IPS-15b (cell line): Measurements from ENCODE around the gene WNT2.

Experiments used
- H3K27me3 ChIP-seq: one replicate; pipeline ENCODE4 v1.6.1; 2013; ENCODE audit warnings: low read length; ENCODE audit not compliant: control insufficient read depth, insufficient read depth
- H3K36me3 ChIP-seq: one replicate; pipeline ENCODE4 v1.6.1; 2013; ENCODE audit warnings: low read length; ENCODE audit not compliant: control insufficient read depth, insufficient read depth
- H3K4me1 ChIP-seq: one replicate; pipeline ENCODE4 v1.6.1; 2013; ENCODE audit warnings: mild to moderate bottlenecking, low read length; ENCODE audit not compliant: control insufficient read depth, insufficient read depth
- H3K4me3 ChIP-seq: one replicate; pipeline ENCODE4 v1.5.1; 2013; ENCODE audit warnings: low read depth, low read length
- H3K9ac ChIP-seq: one replicate; pipeline ENCODE4 v1.6.1; 2013; ENCODE audit warnings: low read depth, mild to moderate bottlenecking, low read length
- H3K9me3 ChIP-seq: one replicate; pipeline ENCODE4 v1.6.1; 2013; ENCODE audit warnings: mild to moderate bottlenecking, low read length; ENCODE audit not compliant: control insufficient read depth, insufficient read depth

WNT2 gene

GRCh38 chr7:117322741-117323304 is at the start of gene WNT2:
Gene WNT2 (minus strand): TSS chr7:117323058. CDS start chr7:117322989, 69 bp downstream.
- Histone ChIP-seq H3K27me3 (peaks cover 94% of the 10 kb centered on the region), H3K36me3 (no peaks in the 10 kb centered on the region), H3K9ac (no peak within 1 kb of the TSS), H3K4me3 (peak within 1 kb of the TSS; percentile 71), H3K4me1 (peaks cover 2% of the 10 kb centered on the region), H3K9me3 (no peaks in the 10 kb centered on the region)

GRCh38 chr7:117372073-117372472 is 49.2 kb upstream of the WNT2 start:
- Histone ChIP-seq H3K36me3 (no peaks in the 10 kb centered on the region), H3K4me1 (no peaks in the 10 kb centered on the region), H3K4me3 (no peak overlapping the region), H3K9me3 (no peaks in the 10 kb centered on the region), H3K27me3 (no peaks in the 10 kb centered on the region), H3K9ac (no peak overlapping the region)

GRCh38 chr7:117364339-117365080 is 41.7 kb upstream of the WNT2 start:
- Histone ChIP-seq H3K9ac (no peak overlapping the region), H3K4me1 (no peaks in the 10 kb centered on the region), H3K36me3 (no peaks in the 10 kb centered on the region), H3K27me3 (no peaks in the 10 kb centered on the region), H3K9me3 (no peaks in the 10 kb centered on the region), H3K4me3 (no peak overlapping the region)

- H3K4me1 ChIP-seq, result no peaks in the 10 kb centered on the region
- H3K36me3 ChIP-seq, result no peaks in the 10 kb centered on the region
- no peaks in the 10 kb centered on the region for H3K27me3 ChIP-seq
- H3K4me3 ChIP-seq, result no peak overlapping the region
- no peaks in the 10 kb centered on the region for H3K9me3 ChIP-seq
- H3K9ac ChIP-seq, result no peak overlapping the region
Observed at GRCh38 chr7:117362294-117362888, 39.5 kb upstream of the WNT2 start.

- H3K9ac ChIP-seq, result no peak overlapping the region
- no peaks in the 10 kb centered on the region for H3K36me3 ChIP-seq
- H3K9me3 ChIP-seq, result no peaks in the 10 kb centered on the region
- H3K4me1 ChIP-seq, result no peaks in the 10 kb centered on the region
- H3K27me3 ChIP-seq, result no peaks in the 10 kb centered on the region
- no peak overlapping the region for H3K4me3 ChIP-seq
Observed at GRCh38 chr7:117350027-117350426, 27.2 kb upstream of the WNT2 start.

GRCh38 chr7:117349570-117349969 is 26.7 kb upstream of the WNT2 start:
- no peaks in the 10 kb centered on the region for H3K9me3 ChIP-seq
- no peaks in the 10 kb centered on the region for H3K4me1 ChIP-seq
- H3K4me3 ChIP-seq, result no peak overlapping the region
- no peak overlapping the region for H3K9ac ChIP-seq
- no peaks in the 10 kb centered on the region for H3K36me3 ChIP-seq
- H3K27me3 ChIP-seq, result no peaks in the 10 kb centered on the region

GRCh38 chr7:117347962-117348672 is 25.3 kb upstream of the WNT2 start:
- no peak overlapping the region for H3K9ac ChIP-seq
- H3K27me3 ChIP-seq, result no peaks in the 10 kb centered on the region
- H3K36me3 ChIP-seq, result no peaks in the 10 kb centered on the region
- no peaks in the 10 kb centered on the region for H3K9me3 ChIP-seq
- no peak overlapping the region for H3K4me3 ChIP-seq
- H3K4me1 ChIP-seq, result no peaks in the 10 kb centered on the region

GRCh38 chr7:117347480-117347879 is 24.6 kb upstream of the WNT2 start:
- Histone ChIP-seq H3K9ac (no peak overlapping the region), H3K4me1 (no peaks in the 10 kb centered on the region), H3K4me3 (no peak overlapping the region), H3K9me3 (no peaks in the 10 kb centered on the region), H3K27me3 (no peaks in the 10 kb centered on the region), H3K36me3 (no peaks in the 10 kb centered on the region)

GRCh38 chr7:117346161-117346560 is 23.3 kb upstream of the WNT2 start:
- H3K27me3 ChIP-seq, result no peaks in the 10 kb centered on the region
- no peak overlapping the region for H3K9ac ChIP-seq
- H3K4me3 ChIP-seq, result no peak overlapping the region
- no peaks in the 10 kb centered on the region for H3K9me3 ChIP-seq
- no peaks in the 10 kb centered on the region for H3K36me3 ChIP-seq
- H3K4me1 ChIP-seq, result no peaks in the 10 kb centered on the region

GRCh38 chr7:117338020-117338419 is 15.2 kb upstream of the WNT2 start:
- no peaks in the 10 kb centered on the region for H3K36me3 ChIP-seq
- no peak overlapping the region for H3K4me3 ChIP-seq
- no peak overlapping the region for H3K9ac ChIP-seq
- no peaks in the 10 kb centered on the region for H3K4me1 ChIP-seq
- no peaks in the 10 kb centered on the region for H3K9me3 ChIP-seq
- no peaks in the 10 kb centered on the region for H3K27me3 ChIP-seq

GRCh38 chr7:117333168-117333567 is 10.3 kb upstream of the WNT2 start:
- no peaks in the 10 kb centered on the region for H3K36me3 ChIP-seq
- H3K27me3 ChIP-seq, result no peaks in the 10 kb centered on the region
- H3K9ac ChIP-seq, result no peak overlapping the region
- H3K4me3 ChIP-seq, result no peak overlapping the region
- H3K4me1 ChIP-seq, result no peaks in the 10 kb centered on the region
- H3K9me3 ChIP-seq, result no peaks in the 10 kb centered on the region
